Neuron (in vitro differentiated cells): ENCODE measurements around the gene SH3PXD2B.

Source experiments
- H2AFZ ChIP-seq: one replicate; pipeline ENCODE4 v1.6.1; 2013; ENCODE audit warnings: low read depth, mild to moderate bottlenecking, inconsistent platforms, low read length, moderate library complexity
- H3K27me3 ChIP-seq: one replicate; pipeline ENCODE4 v1.6.1; 2013; ENCODE audit warnings: low read length; ENCODE audit not compliant: insufficient read depth
- H3K36me3 ChIP-seq: one replicate; pipeline ENCODE4 v1.6.1; 2013; ENCODE audit warnings: low read length; ENCODE audit not compliant: insufficient read depth
- H3K4me1 ChIP-seq: one replicate; pipeline ENCODE4 v1.6.1; 2013; ENCODE audit warnings: low read length; ENCODE audit not compliant: insufficient read depth
- H3K4me3 ChIP-seq: 2 replicates; pipeline ENCODE4 v1.5.1; 2013; ENCODE audit warnings: mild to moderate bottlenecking, low read length, moderate library complexity
- H3K9me3 ChIP-seq: one replicate; pipeline ENCODE4 v1.6.1; 2013; ENCODE audit warnings: low read length

Gene SH3PXD2B

DNA sequence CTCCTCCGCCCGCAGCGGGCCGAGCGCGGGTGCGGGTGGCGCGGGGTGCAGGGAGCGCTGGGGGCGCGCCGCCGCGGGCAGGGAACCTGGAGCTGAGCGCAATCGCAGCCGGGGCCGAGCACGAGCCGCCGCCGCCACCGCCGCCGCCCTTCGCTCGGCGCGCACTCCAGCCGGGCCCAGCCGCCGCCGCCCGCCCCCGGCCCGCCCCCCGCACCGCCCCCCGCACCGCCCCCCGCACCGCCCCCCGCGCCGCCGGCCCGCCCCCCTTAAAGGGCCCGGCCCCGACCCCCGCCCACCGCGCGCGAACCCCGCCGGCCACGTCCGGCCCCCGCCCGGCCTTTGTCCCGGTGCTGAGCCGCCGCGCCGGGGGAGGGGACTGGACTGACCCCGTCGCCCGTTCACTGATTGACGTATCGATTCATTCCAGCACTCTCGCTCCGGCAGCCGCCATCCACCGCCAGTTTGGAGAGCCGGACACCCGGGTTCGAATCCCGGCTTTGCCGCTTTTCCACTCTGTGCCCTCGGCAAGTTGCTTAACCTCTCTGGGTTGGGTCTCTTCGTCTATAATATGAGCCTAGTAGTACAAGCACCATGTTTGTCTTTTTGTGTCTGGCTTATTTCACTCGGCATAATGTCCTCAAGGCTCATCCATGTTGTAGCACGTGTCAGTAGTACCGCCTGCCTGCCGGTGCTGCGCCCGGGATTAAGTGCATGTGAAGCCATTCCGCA lies at the start of gene SH3PXD2B:
TSS of gene SH3PXD2B (minus strand) at position 168 of the 729 bp plus-strand sequence. CDS start 173 bp downstream, outside the sequence.
- Histone ChIP-seq H3K36me3 (peaks cover 4% of the 10 kb centered on the region), H3K4me1 (peaks cover 11% of the 10 kb centered on the region), H3K9me3 (no peaks in the 10 kb centered on the region), H3K27me3 (no peaks in the 10 kb centered on the region), H2AFZ (peak within 1 kb of the TSS; percentile 52), H3K4me3 (peak within 1 kb of the TSS; percentile 78)

DNA sequence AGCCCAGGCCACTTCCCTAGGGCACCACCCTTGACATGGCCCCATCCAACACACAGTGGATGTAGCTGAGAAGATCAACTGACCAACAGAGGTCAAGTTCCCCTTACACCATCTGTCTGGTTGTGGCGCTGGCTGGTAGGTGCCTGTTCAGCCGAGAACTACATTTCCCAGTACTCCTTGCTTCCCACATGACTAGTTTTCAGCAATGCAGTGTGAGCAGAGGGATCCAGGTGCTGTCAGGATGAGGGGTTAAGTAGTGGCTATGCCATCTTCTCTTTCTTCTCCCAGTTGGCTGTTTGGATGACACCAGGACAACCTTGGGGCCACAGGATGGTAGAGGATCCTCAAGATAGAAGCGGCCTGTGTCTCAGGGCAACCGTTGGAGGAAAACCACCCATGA lies 48.6 kb upstream of the SH3PXD2B start:
- no peaks in the 10 kb centered on the region for H3K27me3 ChIP-seq
- H3K4me1 ChIP-seq, result peaks cover 7% of the 10 kb centered on the region
- no peak overlapping the region for H3K4me3 ChIP-seq
- no peak overlapping the region for H2AFZ ChIP-seq
- H3K36me3 ChIP-seq, result no peaks in the 10 kb centered on the region
- no peaks in the 10 kb centered on the region for H3K9me3 ChIP-seq

DNA sequence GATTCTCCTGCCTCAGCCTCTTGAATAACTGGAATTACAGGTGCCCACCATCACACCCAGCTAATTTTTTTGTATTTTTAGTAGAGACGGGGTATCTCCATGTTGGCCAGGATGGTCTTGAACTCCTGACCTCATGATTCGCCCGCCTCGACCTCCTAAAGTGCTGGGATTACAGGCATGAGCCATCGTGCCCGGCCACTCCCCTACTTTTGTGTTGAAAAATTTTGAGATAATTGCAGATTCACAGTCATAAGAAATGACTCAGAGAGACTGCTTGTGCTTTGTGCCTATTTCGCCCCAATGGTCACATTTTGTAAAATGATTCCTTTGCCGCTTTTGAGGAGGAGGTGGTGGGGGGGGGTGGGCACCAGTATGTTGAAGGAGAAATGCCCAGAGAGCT lies 48.1 kb upstream of the SH3PXD2B start:
- Histone ChIP-seq H3K4me1 (peaks cover 7% of the 10 kb centered on the region), H3K4me3 (no peak overlapping the region), H3K9me3 (no peaks in the 10 kb centered on the region)

DNA sequence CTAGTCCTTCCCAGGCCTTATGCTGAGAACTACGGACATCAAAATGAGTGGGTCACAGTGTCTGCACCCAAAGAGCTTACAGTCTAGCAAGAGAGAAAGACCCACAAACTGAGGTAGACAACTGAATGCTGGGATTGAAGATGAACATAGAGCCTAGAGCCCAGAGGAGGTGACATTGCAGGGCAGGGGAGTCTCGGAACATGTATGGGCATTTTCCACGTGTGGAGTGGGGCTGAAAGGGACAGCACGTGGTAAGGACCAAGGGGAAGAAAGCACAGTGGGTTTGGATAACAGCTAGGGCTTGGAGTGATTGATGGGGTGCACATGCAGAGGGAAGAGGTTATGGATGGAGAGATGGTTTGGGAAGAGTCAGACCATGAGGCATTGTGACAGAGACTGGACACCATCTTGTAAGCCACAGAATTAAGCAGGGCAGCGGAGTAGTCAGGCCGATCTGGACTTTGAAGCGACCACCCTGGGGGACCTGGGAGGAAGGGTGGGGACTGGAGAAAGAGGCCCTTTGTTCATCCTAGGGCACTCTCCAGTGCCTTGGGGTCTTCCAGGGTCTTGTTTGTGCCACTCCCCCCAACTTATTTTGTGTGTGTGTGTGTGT lies 47.5 kb upstream of the SH3PXD2B start:
- Histone ChIP-seq H3K4me1 (peaks cover 7% of the 10 kb centered on the region), H2AFZ (no peak overlapping the region), H3K4me3 (no peak overlapping the region), H3K9me3 (no peaks in the 10 kb centered on the region), H3K36me3 (no peaks in the 10 kb centered on the region), H3K27me3 (no peaks in the 10 kb centered on the region)

More for the DNA sequence above, 48.1 kb upstream of the SH3PXD2B start:
- H2AFZ ChIP-seq, result no peak overlapping the region
- H3K27me3 ChIP-seq, result no peaks in the 10 kb centered on the region
- no peaks in the 10 kb centered on the region for H3K36me3 ChIP-seq

DNA sequence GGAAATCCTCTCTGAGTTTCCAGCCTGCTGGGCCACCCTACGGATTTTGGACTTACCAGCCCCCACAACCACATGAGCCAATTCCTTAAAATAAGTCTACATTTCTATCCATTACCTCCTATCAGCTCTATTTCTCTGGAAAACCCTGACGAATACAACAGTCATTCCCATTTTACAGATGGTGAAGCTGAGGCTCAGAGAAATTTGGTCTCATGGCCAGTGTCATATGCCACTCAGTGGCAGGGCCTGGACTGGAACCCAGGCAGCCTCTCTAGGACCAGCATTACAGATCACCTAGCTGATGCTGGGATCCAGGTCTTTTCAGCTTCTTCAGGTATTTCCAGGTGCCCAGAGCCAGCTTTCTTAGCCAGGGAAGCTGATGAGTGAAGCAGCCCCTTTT lies 45.0 kb upstream of the SH3PXD2B start:
- Histone ChIP-seq H3K4me1 (peaks cover under 1% of the 10 kb centered on the region), H3K4me3 (no peak overlapping the region), H3K9me3 (peaks cover 4% of the 10 kb centered on the region), H3K27me3 (peaks cover 2% of the 10 kb centered on the region), H3K36me3 (no peaks in the 10 kb centered on the region), H2AFZ (no peak overlapping the region)

DNA sequence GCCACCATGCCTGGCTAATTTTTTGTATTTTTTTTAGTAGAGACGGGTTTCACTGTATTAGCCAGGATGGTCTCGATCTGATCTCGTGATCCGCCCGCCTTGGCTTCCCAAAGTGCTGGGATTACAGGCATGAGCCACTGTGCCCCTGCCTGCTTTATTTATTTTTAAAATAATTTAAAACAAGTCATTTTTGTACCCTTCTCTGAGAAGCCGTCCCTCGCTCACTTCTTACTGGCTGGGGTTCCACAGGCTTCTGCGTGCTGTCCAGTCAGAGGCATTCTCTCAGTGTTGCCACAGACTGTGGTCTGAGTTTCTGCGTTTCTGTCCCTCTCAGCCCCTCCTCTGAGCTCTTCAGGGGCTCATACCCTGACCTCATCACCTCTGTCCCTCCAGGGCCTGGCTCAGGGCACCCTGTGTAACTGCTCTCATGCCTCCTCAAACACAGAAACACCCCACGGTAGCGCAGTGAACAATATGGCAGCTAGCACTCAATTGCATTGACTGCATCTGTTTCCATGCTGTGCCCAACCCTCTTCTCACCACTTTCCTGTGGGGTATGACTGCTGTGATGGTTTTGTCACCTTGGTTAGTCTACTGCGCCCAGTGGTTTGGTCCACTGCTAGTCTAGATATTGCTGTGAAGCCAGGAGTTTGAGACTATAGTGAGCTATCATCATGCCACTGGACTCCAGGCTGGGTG lies 44.3 kb upstream of the SH3PXD2B start:
- no peak overlapping the region for H2AFZ ChIP-seq
- H3K4me1 ChIP-seq, result no peaks in the 10 kb centered on the region
- no peak overlapping the region for H3K4me3 ChIP-seq
- H3K9me3 ChIP-seq, result peaks cover 4% of the 10 kb centered on the region
- H3K27me3 ChIP-seq, result peaks cover 2% of the 10 kb centered on the region
- H3K36me3 ChIP-seq, result no peaks in the 10 kb centered on the region

DNA sequence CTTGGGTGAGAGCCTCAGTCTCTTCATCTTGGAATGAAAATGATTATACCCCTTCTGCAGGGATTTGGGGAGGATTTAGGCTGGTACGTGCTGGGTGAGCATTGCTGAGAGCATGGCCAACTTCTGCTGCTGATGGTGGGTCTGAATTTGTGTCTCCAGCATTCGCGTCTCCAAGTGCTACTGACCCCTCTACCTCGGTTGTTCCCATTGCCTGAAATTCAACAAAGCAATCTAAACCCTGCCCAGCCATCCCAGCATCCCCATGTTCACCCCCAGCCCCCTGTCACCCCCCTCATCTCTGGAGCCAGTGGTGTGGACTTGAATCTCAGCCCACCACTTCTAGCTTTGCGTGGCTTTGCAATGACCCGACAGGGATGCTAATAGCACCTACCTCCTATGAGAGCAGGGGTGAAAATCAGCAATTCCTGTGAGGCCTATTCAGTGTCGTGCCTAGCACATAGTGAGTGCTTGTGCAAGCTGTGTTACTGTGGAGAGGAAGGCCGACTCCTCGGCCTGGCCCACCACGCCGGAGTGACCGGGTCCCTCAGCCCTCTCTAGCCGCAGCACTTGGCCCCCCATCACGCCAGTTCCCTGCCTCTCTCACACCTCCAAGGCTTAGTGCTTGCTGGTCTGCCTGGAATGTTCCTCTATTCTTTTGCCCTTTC lies 43.4 kb upstream of the SH3PXD2B start:
- Histone ChIP-seq H3K36me3 (no peaks in the 10 kb centered on the region), H2AFZ (no peak overlapping the region), H3K4me1 (no peaks in the 10 kb centered on the region), H3K4me3 (no peak overlapping the region), H3K27me3 (peaks cover 2% of the 10 kb centered on the region), H3K9me3 (peaks cover 4% of the 10 kb centered on the region)

DNA sequence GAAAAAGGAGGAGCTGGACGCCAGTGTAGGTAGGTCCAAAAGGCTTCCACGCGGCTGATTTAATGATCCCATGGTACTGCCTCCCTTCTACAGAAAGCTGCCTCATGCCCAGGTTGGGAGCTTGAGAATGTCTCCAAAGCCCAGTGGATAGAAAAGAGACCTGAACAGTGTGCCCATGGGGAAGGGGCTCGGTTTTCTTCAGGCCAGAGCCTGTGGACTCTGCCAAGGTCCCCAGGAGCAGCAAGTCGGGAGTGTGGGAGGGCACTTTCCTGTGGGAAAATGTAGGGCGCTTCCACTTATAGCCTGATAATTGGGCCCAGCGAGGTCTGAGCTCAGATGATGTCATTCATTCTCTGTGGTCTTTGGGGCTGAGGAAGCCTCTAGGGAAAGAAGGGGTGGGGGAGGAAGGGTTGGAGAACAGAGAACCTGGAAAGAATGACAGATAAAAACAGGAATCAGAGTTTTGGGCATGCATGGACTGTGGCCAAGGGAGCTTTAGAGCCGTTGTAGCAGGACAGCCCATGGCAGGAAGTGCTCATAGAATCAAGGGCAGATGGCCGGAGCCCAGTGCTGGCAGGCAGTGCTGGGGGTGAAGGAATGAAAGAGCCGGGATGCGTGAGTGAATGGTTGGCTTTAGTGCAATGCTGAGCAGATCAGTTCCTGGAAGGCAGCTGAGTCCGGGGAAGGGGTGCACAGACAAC lies 42.5 kb upstream of the SH3PXD2B start:
- Histone ChIP-seq H2AFZ (no peak overlapping the region), H3K9me3 (peaks cover 4% of the 10 kb centered on the region), H3K4me3 (no peak overlapping the region)

DNA sequence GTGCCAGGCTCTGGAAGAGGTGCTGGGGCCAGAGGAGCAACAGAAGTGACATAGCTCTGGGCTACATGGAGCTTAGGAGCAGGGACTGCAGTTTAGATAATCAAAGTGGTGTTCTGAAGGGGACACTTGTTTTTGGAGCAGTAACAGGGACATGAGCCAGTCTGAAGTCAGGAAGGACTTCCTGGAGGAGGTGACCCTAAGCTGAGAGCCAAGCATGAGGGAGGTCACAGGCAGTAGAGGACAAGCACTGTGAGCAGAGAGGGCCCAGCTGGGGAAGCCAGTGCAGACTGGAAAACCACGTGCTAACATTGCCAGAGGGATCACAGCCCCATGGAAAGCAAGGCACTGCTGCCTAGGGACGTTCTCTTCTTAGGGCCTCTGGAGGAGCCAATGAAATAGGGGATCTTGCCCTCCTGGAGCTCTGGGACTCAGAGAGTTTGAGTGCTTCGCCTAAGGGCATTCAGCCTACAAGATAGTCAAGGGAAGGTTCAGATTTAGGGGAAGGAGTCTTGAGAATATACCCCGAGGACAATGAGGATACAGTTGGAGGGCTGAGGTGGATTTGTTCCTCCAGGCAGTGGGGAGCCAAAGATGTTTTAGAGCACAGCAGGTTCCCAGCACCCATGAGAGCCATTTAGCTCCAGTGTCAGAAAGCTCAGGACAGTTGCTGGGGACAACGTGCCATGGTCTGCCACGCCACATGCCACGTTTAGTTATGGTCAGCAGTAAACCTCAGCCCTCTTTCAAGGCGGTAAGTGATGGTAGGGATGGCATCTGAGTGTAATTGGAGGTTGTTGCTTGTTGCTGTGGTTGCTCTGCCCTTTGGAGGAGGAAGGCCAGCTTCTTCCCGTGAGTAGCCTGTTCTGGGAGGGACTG lies 40.5 kb upstream of the SH3PXD2B start:
- no peak overlapping the region for H3K4me3 ChIP-seq
- peaks cover 4% of the 10 kb centered on the region for H3K9me3 ChIP-seq
- H3K4me1 ChIP-seq, result no peaks in the 10 kb centered on the region
- H3K36me3 ChIP-seq, result no peaks in the 10 kb centered on the region
- H3K27me3 ChIP-seq, result peaks cover 4% of the 10 kb centered on the region
- H2AFZ ChIP-seq, result no peak overlapping the region

More for the DNA sequence above, 42.5 kb upstream of the SH3PXD2B start:
- Histone ChIP-seq H3K27me3 (peaks cover 4% of the 10 kb centered on the region), H3K4me1 (no peaks in the 10 kb centered on the region), H3K36me3 (no peaks in the 10 kb centered on the region)

DNA sequence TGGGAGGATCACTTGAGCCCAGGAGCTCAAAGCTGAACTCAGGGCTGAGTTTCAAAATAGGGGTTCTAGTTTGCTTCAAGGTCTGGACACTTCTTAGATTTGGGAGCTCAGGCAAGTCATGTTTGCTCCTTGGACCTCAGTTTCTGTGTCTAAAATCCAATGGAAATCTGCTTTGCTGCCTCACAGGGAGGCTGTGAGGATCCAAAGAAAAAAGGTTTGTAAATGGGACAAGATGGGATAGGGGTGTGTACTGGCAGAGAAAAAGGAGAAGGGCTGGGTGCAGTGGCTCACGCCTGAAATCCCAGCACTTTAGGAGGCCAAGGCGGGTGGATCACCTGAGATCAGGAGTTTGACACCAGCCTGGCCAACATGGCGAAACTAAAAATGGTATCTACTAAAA lies 39.6 kb upstream of the SH3PXD2B start:
- Histone ChIP-seq H3K4me3 (no peak overlapping the region), H3K27me3 (peaks cover 4% of the 10 kb centered on the region), H2AFZ (no peak overlapping the region), H3K4me1 (no peaks in the 10 kb centered on the region), H3K36me3 (no peaks in the 10 kb centered on the region), H3K9me3 (peaks cover 4% of the 10 kb centered on the region)

DNA sequence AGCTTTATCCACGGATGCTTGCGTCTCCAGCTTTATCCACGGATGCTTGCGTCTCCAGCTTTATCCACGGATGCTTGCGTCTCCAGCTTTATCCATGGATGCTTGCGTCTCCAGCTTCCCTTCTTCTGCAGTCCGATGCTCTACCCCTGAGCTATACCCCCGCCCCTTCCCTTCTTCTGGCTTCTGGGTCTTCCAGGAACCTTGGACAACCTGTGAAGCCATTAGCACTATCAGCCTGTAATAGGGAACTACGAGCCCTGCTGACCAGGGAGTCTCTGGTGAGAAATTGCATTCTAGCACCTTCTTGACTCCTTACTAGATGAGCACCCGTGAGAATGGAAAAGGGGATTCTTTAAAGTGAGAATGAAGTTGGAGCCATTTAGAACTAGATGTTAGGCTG lies 39.1 kb upstream of the SH3PXD2B start:
- H3K27me3 ChIP-seq, result peaks cover 4% of the 10 kb centered on the region
- H3K4me1 ChIP-seq, result no peaks in the 10 kb centered on the region
- no peaks in the 10 kb centered on the region for H3K36me3 ChIP-seq
- peaks cover 4% of the 10 kb centered on the region for H3K9me3 ChIP-seq
- no peak overlapping the region for H3K4me3 ChIP-seq
- H2AFZ ChIP-seq, result no peak overlapping the region

DNA sequence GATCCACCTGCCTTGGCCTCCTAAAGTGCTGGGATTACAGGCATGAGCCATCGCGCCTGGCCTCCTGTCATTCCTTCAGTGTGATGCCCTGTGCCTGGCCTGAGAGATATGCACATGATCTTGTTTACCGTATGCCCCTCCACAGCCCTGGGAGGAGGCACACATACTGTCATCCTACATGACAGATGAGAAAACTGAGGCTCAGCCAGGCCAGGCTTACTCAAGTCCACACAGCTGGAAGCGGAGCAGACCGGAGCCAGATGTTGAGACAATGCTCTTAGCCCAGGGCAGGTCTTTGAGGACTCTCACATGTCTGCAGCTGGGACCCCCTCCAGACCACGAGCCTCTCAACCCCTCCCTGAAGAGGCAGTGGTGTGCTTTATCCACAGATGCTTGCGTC lies 38.7 kb upstream of the SH3PXD2B start:
- peaks cover 4% of the 10 kb centered on the region for H3K27me3 ChIP-seq
- no peaks in the 10 kb centered on the region for H3K36me3 ChIP-seq
- peaks cover 4% of the 10 kb centered on the region for H3K9me3 ChIP-seq
- H3K4me1 ChIP-seq, result no peaks in the 10 kb centered on the region
- no peak overlapping the region for H3K4me3 ChIP-seq
- H2AFZ ChIP-seq, result no peak overlapping the region
